NCI-H446 (cell line): Measurements from ENCODE around the gene UBE2E1.
"Not testable (repeated sequence)": the region's sequence is repeated elsewhere in the genome, so short reads cannot be mapped to it uniquely, and the experiment has no call there.

Experiments used
- DNase-seq, 2 experiments: peaks; one replicate each; lab custom pipeline; 2025; lab: John Stamatoyannopoulos, UW

UBE2E1 gene

DNA sequence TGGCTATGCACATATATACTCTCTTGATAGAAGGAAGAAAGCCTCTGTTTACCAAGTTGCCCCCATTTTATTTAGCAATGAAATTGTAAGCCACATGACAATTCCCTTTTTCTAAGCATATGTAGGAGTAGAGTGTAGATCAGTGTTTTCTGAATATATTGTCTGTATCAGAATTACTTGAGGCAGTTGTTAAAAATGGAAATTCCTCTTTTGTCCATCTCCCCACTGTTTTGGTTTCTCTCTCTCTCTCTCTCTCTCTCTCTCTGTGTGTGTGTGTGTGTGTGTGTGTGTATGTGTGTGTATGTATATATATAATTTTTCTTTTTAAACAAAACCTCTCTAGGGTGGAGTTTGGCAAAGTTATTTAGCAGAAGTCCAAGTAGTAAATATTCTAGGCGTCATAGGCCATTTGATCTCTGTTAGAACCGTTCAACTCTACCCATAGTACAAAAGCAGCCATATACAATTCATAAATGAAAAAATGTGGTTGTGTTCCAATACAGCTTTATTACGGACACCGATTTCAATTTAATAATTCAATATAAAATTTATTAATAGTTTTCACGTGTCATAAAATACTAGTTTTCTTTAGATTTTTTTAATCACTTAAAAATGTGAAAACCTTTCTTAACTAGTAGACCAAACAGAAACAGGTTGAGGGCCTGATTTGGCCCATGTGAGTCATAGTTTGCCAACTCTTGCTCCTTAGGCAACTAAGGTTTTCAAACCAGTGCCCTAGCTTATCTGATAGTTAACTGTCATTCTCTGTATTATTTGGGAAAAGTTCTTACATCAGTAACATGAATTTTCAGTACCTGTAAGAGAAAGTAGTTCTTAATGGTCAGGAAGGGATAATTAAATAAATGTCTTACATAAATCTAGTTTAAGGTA lies 39.8 kb downstream of the UBE2E1 start:
- no peak for DNase-seq

DNA sequence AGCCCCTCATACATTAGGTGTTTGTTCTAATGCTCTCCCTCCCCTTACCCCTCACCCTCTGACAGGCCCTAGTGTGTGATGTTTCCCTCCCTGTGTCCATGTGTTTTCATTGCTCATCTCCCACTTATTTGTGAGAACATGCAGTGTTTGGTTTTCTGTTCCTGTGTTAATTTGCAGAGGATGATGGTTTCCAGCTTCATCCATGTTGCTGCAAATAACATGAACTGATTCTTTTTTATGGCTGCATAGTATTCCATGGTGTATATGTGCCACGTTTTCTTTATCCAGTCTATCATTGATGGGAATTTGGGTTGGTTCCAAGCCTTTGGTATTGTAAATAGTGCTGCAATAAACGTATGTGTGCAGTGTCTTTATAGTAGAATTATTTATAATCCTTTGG lies 43.7 kb downstream of the UBE2E1 start:
- not testable (repeated sequence) for DNase-seq

DNA sequence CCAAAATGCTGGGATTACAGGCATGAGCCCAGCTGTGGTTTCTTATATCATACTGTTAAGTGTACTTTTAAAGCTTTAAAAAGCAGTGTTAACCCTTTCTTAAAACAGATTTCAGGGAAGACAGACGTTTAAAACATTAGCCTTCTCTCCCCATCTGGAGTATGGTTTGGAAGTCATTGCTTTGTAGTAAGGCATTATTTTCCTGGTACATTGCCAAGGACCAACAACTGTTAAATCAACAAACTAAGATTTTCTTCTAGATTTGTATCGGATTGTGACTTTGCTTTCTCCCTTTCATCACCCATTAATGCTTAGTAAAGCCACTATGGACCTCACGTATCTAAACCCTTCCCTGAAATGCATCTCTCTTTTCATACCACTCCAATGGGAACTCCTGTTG lies 50.5 kb downstream of the UBE2E1 start:
- DNase-seq = no peak

DNA sequence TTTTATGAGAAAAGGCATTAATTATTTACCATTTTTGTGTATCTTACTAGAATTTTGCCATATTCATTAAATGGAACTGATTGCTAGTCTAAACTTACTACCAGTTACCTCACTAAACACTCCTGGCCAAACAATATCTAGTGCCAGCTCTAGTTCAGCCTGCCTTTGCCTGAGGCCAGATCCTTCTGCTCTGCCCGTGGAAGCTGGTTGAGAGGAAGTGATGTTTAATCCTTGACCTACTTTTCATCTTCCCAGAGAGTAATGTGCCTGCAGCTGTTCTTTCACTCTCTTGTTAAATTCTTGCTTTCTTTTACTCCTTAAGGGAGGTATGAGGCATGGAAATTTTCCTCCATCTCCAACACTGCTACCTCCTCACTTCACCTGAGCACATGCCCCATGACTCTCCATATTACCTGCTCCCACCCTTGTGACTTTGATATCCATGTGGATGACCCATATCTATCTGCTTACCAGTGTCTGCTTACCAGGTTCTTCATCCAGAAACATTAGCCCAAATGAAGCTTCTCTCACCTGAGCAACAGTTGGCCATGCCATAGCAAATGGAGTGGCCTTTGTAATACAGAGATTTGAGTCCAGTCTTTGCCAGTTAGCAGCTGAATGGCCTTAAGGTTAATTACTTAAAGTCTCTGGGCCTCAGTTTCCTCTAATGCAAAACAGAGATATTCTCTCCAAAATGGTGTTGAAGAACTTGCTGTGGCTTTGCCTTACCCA lies 53.4 kb downstream of the UBE2E1 start:
- no peak for DNase-seq

DNA sequence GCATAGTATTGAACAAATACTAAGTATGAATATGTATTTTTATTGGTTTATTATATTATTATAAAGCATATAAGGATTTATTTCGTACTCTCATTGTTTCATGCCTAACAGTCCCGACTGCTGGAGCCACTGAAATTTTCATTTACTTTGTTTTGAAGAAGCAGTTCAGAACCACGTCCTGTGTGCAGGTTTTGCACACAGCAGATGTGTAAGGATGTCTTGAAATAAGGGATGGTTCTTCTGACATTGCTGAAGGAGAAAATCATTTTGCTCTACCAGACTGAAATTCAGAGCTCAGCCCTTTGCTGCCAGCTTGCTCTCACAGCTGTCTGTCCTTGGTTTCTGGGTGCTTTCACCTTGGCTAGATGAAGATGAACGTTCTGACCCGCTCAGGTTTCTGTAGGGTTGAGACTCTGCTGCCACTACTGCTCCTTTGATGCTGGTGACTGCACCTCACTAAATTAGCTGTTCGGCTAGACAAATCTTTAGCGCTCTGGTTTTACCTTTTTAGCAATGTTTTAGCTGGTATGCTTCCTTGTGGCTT lies 54.2 kb downstream of the UBE2E1 start:
- no peak for DNase-seq

DNA sequence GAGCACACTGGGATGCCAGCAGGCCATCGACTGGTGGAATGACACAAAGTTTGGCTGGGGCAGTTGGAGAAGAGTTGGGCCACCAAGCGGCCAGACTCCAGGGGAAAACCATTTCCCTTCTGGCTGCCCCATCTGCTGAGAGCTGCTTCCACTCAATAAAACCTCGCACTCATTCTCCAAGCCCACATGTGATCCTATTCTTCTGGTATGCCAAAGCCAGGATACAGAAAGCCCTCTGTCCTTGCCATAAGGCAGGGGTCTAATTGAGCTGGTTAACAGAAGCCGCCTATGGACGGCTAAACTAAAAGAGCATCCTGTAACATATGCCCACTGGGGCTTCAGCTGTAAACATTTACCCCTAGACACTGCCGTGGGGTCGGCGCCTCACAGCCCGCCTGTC lies 55.9 kb downstream of the UBE2E1 start:
- DNase-seq = no peak

DNA sequence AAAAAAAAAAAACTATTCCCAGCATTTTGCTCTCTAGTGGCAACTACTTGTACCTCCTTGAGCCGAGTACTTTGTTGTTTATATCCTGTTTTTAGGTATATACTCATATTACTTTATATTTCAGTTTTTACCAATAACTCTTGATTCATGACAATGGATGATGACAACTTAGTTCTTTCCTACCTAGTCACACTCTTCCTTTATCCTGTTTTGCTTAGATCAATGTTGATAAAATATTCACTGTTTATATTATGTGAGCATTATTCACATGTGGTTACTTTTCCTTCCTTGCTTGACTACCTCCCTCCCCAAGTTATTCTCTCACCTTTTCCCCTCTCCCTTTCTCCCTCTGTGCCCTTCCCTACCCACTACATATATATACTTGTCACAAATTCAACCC lies 57.3 kb downstream of the UBE2E1 start:
- DNase-seq = no peak

DNA sequence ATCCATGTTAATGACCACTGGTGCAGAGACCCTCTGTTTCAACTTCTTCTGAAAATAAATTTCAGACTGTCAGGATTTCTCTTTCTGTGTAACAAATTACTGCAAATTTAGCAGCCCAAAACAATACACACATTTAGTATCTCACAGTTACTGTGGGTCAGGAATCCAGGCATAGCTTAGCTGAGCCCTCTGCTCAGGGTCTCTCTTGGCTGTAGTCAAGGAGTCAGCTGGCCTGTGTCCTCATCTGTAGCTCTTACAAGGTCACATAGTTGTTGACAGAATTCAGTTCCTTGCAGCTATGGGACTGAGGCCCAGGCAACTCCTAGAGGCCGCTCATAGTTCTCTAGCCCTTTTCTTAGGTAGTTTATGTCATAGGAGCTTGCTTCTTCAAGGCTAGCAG lies 59.2 kb downstream of the UBE2E1 start:
- DNase-seq = no peak

DNA sequence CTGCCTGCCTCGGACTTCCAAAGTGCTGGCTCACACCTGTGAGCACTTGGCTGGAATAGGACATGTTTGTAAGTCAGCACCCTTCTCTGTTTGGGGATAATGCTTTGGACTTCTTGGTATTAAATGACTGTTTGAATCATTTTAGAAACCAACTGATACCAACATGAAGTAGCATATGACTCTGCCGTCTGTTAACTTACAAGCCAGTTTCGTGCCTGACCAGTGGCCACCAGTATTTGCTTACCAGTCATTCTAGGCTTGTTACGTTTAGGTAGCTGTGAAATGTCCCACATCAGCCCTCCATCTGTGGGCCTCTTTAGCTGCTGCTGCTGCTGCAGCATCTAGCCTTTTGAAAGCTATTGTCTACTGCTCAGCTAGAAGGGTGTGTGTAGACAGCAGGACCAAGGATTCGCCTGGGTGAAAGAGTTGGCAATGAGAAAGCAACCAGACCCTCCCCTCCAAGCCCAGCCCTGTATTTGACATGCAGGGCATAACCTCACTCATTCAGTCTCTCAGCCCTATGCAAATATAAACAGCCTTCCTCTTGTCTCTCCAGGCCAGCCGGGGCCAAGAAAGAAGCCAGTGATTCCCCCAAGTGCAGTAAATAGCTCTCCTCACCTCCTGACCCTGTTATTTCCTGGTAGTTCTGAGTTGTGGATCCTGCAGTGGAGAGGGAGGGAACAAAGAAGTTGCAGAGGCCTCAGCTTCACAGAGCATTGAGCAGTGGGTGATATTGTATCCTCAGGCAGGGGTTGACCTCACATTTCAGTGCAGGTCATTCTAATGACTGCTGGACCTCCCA lies 60.0 kb downstream of the UBE2E1 start:
- DNase-seq = no peak

DNA sequence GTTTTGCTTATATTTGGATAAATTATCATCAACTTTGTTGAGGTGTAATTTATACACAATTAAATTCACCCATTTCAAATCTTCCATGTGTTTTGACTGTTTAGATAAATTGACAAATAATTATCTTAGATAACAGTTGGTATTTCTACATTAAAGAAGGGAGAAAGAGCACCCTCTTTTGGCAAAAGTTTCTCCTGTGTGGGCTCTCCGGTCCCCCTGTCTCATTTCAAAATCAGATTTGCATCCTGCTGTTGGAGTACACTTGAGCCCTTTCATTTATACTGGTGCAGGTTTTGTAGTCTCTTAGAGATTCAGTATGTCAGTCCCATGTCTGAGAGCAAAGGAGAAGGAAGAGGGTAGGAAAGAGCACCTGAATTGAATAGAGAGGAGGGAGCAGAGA lies 61.6 kb downstream of the UBE2E1 start:
- no peak for DNase-seq

DNA sequence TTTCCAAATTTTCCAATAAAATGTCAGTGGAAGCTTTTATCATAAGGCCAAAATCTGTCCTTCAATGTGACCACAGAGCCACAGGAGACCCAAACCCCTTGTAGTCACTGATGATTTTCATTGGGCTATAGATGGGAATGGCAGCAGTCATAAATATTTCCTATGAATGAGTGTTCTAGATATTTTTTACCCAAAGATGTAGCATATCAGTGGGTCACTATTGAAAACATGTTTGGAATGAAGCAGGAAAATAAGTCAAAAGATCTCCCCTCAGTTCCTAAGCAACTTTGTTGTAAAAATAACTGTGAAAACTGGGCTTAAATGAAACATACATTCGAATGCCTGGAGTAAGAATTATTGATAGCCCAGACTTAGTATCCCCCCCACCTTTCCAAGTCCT lies 62.1 kb downstream of the UBE2E1 start:
- no peak for DNase-seq

DNA sequence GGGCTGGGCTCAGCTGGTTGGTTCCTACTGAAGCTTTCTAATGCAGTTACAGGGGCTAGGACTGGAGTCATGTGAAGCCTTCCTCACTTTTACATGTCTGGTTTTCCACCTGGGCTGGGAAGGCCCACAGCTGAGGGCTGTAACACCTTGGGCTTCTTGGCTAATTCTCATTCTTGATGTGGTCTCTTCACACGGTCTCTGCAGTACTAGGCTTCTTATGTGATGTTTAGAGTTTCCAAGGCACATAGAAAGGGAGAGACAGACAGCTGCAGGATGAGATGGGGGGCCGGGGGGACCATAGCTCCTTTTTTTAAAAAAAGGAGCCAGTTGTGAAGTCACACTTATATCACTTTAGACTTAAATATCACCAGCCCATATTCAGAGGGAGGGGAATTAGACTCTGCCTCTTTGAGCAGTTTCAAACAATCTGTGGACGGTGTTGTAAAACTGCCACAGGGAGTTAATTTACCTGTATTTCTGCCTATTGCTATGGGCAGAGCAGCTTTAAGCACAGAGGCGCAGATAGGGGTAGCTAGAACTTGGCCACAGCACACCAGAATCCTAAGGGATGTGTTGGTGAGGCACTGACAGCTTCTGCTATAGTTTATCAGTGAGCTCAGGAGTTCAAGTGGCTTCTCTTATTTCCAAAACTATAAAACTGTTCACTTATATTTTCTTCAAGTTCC lies 64.4 kb downstream of the UBE2E1 start:
- DNase-seq = no peak

DNA sequence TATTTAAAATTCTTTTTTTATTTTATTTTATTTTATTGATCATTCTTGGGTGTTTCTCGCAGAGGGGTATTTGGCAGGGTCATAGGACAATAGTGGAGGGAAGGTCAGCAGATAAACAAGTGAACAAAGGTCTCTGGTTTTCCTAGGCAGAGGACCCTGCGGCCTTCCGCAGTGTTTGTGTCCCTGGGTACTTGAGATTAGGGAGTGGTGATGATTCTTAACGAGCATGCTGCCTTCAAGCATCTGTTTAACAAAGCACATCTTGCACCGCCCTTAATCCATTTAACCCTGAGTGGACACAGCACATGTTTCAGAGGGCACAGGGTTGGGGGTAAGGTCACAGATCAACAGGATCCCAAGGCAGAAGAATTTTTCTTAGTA lies 64.9 kb downstream of the UBE2E1 start:
- not testable (repeated sequence) for DNase-seq

DNA sequence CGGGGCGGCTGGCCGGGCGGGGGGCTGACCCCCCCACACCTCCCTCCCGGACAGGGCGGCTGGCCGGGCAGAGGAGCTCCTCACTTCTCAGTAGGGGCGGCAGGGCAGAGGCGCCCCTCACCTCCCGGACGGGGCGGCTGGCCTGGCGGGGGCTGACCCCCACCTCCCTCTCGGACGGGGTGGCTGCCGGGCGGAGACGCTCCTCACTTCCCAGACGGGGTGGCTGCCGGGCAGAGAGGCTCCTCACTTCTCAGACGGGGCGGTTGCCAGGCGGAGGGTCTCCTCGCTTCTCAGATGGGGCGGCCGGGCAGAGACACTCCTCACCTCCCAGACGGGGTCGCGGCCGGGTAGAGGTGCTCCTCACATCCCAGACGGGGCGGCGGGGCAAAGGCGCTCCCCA lies 65.6 kb downstream of the UBE2E1 start:
- DNase-seq = not testable (repeated sequence)

DNA sequence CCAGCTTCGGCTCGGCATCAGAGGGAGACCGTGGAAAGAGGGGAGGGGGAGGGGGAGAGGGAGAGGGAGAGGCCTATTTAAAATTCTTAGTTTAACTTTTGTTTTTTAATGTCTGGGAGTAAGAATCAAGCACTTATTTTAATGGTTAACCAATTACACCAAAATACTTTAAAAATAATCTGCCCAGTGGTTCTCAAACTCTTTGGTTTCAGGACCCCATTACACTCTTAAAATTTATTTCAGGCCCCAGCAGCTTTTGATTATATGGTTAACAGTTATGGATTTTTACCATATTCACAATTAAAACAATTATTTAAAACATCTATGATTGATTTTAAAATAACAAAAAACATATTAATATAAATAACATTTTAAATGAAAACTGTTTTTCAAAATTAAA lies 66.6 kb downstream of the UBE2E1 start:
- no peak for DNase-seq

DNA sequence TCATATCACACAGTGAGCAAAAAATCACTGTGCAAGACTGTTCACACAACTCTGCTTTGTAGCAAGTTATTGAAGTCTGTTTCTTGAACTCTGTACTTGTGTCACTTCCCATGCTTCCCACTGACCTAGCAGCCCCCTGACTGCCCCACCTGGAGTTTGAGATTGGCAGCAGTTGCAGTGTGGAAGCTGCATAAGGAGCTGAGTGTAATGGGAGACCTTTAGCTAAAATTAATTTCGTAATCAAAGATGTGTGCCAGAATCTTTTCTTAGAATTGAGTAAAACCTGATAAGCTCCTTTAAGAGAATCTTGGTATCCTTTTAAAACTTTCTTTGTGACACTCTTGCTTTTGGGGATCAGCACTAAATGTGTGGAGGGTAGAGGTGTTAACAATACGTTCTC lies 68.2 kb downstream of the UBE2E1 start:
- no peak for DNase-seq

DNA sequence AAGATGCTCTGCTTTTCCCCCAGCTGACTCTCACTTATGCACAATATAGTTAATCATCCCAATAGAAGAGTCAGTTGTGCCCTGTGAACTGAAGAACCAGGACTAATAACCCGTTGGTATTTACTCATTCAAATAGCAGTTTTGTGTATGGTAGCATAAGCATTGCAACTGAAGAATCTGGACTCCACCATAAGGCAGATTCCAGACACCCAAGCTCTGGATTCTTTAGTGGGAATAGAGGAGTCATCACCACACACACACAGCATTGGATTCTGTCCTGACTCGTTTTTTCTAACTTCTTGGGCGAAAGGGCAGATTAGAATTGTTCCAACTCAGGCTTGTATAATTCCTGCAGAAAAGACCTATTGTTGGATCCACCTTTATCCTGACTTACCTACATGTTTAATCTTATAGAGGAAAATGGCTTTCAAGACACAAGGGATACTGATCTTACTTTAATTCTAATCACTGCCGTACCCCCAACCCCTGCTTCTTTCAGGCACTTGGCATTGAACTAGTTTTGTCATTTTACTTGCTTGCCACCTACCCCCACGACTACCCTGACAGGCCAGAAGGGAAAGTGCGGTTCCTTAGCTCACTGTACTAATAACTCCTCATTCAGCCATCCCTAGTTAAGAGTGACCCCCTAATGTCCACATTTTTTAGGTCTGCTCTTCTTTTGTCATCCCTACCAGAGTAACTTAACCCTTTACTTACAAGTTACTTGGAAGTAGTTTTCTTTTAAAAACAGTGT lies 68.8 kb downstream of the UBE2E1 start:
- DNase-seq = no peak

DNA sequence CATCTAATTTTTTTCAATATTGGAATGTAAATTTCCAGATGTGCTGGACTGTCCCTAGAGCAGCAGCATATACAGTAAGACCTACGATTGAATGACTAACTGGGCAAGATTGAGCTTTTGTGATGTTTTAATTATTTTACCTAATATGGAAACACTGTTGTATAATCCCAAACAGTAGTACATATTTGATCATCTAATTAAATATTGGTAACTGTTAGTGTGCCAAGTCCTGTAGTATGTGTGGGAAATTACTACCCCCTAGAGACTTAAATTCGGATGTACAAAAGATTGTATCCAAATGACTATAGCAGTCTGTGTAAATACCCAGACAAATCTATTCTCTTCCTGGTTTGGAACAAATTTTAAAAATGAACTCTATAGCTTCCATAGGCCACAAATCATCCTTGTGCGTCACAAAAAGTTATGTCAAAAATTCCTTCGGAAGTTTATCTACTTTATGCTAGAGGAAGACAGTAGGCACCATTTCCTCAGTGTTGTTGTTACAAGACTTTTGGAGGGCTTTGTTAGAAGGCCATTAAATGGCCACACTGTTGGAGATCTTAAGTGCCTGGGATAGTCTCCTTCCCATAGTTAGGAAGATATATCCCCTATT lies 69.5 kb downstream of the UBE2E1 start:
- DNase-seq = no peak

DNA sequence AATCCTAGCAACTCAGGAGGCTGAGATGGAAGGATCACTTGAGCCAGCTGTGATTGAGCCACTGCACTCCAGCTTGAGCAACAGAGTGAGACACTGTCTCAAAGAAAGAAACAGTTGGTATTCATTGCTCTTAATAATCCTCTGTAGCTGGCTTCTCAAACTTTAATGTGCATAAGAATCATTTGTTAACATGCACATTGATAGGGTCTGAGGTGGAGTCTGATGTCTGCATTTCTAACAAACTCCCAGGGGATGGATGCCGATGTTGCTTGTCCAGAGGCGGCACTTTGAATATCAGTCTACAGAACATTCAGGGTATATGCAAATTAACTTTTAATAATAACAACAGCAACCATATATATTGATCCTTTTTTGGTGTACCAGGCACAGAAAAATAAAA lies 71.2 kb downstream of the UBE2E1 start:
- DNase-seq = no peak

DNA sequence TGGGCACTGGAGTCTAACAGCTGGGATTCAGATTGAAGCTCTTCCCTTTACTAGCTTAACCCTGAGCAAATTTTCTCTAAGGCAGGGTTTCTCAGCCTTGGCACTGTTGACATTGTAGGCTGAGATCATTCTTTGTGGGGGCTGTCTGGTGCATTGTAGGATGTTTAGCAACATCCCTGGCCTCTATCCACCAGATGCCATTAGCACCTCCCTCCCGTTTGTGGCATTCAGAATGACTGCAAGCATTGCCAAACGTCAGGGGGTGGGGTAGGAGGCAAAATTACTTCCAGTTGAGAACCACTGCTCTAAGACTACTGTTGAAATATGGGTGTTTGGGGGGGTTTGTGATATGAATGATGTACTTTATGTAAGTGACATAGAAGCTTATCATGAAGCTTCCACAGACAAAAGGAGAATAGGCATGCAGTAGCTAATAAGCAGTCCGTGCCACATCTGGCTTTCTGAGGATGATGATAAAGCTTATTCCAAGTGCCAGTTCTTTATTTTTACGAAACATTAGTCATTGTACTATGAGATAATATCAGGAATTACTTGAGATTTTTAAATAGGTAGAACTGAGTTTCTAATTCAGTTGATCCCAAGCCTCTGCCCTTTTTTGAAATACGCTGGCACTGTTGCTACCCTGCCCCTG lies 71.7 kb downstream of the UBE2E1 start:
- DNase-seq = peak in 1 of 2 experiments; percentile 18
